ENCODE results near the gene CXCL1.

CXCL1 gene

GRCh38 chr4:73844806-73845205 is 24.4 kb upstream of the CXCL1 start:
- H3K9ac ChIP-seq (ENCODE audit: low read length) = no peak overlapping the region
- no peak overlapping the region for H3K4me2 ChIP-seq (ENCODE audit: low read depth, low read length)
- no peak overlapping the region for H3K4me3 ChIP-seq (ENCODE audit: low read length)
- H3F3A ChIP-seq (ENCODE audit: insufficient read depth, low read length) = no peaks in the 10 kb centered on the region
- no peak overlapping the region for H3K27ac ChIP-seq (ENCODE audit: low read length)
- H3K4me1 ChIP-seq (ENCODE audit: low read length) = no peaks in the 10 kb centered on the region
- no peaks in the 10 kb centered on the region for H3K27me3 ChIP-seq (replicated peaks; ENCODE audit: insufficient read depth, low read length)
- no peak overlapping the region for H2AFZ ChIP-seq (ENCODE audit: low read length)
- no peaks in the 10 kb centered on the region for H3K9me2 ChIP-seq (replicated peaks; ENCODE audit: insufficient read depth, low read length)
- no peaks in the 10 kb centered on the region for H4K20me1 ChIP-seq (ENCODE audit: insufficient read depth, low read length)
- H3K9me3 ChIP-seq (replicated peaks; ENCODE audit: insufficient read depth, low read length) = no peaks in the 10 kb centered on the region
- H3K79me2 ChIP-seq (ENCODE audit: low read length) = no peaks in the 10 kb centered on the region
- DNase-seq = no peak
- TF ChIP-seq EZH2phosphoT487 (IDR thresholded peaks at IDR 0.05; ENCODE audit: low read length) = no peak
- TF ChIP-seq EZH2 (optimal IDR thresholded peaks at IDR 0.05; ENCODE audit: low read depth, low read length) = no peak
- TF ChIP-seq CTCF (IDR thresholded peaks at IDR 0.05; ENCODE audit: low read length) = no peak
- H3K36me3 ChIP-seq (replicated peaks; ENCODE audit: insufficient read depth, low read length) = no peaks in the 10 kb centered on the region

- no peaks in the 10 kb centered on the region for H3K9me2 ChIP-seq (replicated peaks; ENCODE audit: insufficient read depth, low read length)
- no peaks in the 10 kb centered on the region for H3F3A ChIP-seq (ENCODE audit: insufficient read depth, low read length)
- no peak overlapping the region for H3K27ac ChIP-seq (ENCODE audit: low read length)
- TF ChIP-seq EZH2phosphoT487 (IDR thresholded peaks at IDR 0.05; ENCODE audit: low read length) (no peak), EZH2 (optimal IDR thresholded peaks at IDR 0.05; ENCODE audit: low read depth, low read length) (no peak), CTCF (IDR thresholded peaks at IDR 0.05; ENCODE audit: low read length) (no peak)
- no peak overlapping the region for H3K9ac ChIP-seq (ENCODE audit: low read length)
- H4K20me1 ChIP-seq (ENCODE audit: insufficient read depth, low read length) = no peaks in the 10 kb centered on the region
- no peaks in the 10 kb centered on the region for H3K36me3 ChIP-seq (replicated peaks; ENCODE audit: insufficient read depth, low read length)
- H3K4me2 ChIP-seq (ENCODE audit: low read depth, low read length) = no peak overlapping the region
- H3K79me2 ChIP-seq (ENCODE audit: low read length) = no peaks in the 10 kb centered on the region
- H3K4me3 ChIP-seq (ENCODE audit: low read length) = no peak overlapping the region
- H3K9me3 ChIP-seq (replicated peaks; ENCODE audit: insufficient read depth, low read length) = no peaks in the 10 kb centered on the region
- DNase-seq = no peak
- H3K27me3 ChIP-seq (replicated peaks; ENCODE audit: insufficient read depth, low read length) = no peaks in the 10 kb centered on the region
- H2AFZ ChIP-seq (ENCODE audit: low read length) = no peak overlapping the region
- no peaks in the 10 kb centered on the region for H3K4me1 ChIP-seq (ENCODE audit: low read length)
These were observed 21.5 kb upstream of the CXCL1 start for GRCh38 chr4:73847526-73848182.

- H3K9ac ChIP-seq (ENCODE audit: low read length) = no peak overlapping the region
- no peaks in the 10 kb centered on the region for H3K36me3 ChIP-seq (replicated peaks; ENCODE audit: insufficient read depth, low read length)
- DNase-seq = no peak
- H3F3A ChIP-seq (ENCODE audit: insufficient read depth, low read length) = no peaks in the 10 kb centered on the region
- no peaks in the 10 kb centered on the region for H3K4me1 ChIP-seq (ENCODE audit: low read length)
- no peaks in the 10 kb centered on the region for H4K20me1 ChIP-seq (ENCODE audit: insufficient read depth, low read length)
- TF ChIP-seq EZH2 (optimal IDR thresholded peaks at IDR 0.05; ENCODE audit: low read depth, low read length) = no peak
- TF ChIP-seq CTCF (IDR thresholded peaks at IDR 0.05; ENCODE audit: low read length) = no peak
- H3K27me3 ChIP-seq (replicated peaks; ENCODE audit: insufficient read depth, low read length) = no peaks in the 10 kb centered on the region
- no peaks in the 10 kb centered on the region for H3K9me3 ChIP-seq (replicated peaks; ENCODE audit: insufficient read depth, low read length)
- H2AFZ ChIP-seq (ENCODE audit: low read length) = no peak overlapping the region
- no peaks in the 10 kb centered on the region for H3K9me2 ChIP-seq (replicated peaks; ENCODE audit: insufficient read depth, low read length)
- no peak overlapping the region for H3K4me2 ChIP-seq (ENCODE audit: low read depth, low read length)
- H3K79me2 ChIP-seq (ENCODE audit: low read length) = no peaks in the 10 kb centered on the region
- H3K4me3 ChIP-seq (ENCODE audit: low read length) = no peak overlapping the region
- no peak overlapping the region for H3K27ac ChIP-seq (ENCODE audit: low read length)
These were observed 20.9 kb upstream of the CXCL1 start for GRCh38 chr4:73848183-73848777.
